Esophagus muscularis mucosa (tissue), 4 donors: ENCODE measurements around the gene MVB12B. TPM values are rescaled to one million over a fixed set of nuclear protein-coding genes. Genes with fewer than 3 reads are reported as not detected.

Experiments
- DNase-seq: peaks from one replicate; pipeline ENCODE4 v3.0.0-alpha.2; 2017; ENCODE audit errors: extremely low spot score
- H3K27ac ChIP-seq, 4 donors: fragments of 200-600 bp; sonication (generic); replicated peaks in 1 of 4; 1 replicate in 3 of 4; 2 replicates in 1 of 4; pipeline ENCODE4 v1.5.1; 2016 to 2019; ENCODE audit warnings: mild to moderate bottlenecking in 1 of 4
- H3K27me3 ChIP-seq, 4 donors: fragments of 200-600 bp; sonication (generic); one replicate each; pipeline versions ENCODE4 v1.5.1 to v1.6.0; 2016 to 2019
- H3K36me3 ChIP-seq, 4 donors: fragments of 200-600 bp; sonication (generic); one replicate each; pipeline ENCODE4 v1.5.1; 2016 to 2019
- H3K4me1 ChIP-seq, 4 donors: fragments of 200-600 bp; sonication (generic); one replicate each; pipeline ENCODE4 v1.5.1; 2016 to 2019
- H3K4me3 ChIP-seq, 4 donors: fragments of 200-600 bp; sonication (generic); 1 replicate in 2 of 4; 2 replicates in 2 of 4; pipeline ENCODE4 v1.5.1; 2016 to 2019; ENCODE audit warnings: mild to moderate bottlenecking in 4 of 4, moderate library complexity in 1 of 4
- H3K9me3 ChIP-seq, 4 donors: fragments of 200-600 bp; sonication (generic); 1 replicate in 3 of 4; 2 replicates in 1 of 4; pipeline ENCODE4 v1.5.1; 2016 to 2019
- CTCF ChIP-seq, 3 experiments: fragments of 200-600 bp in 2 of 3; fragments of 450-650 bp in 1 of 3; sonication (generic) in 2 of 3; IDR thresholded peaks; one replicate each; pipeline ENCODE4 v1.5.1; 2017 to 2019; ENCODE audit warnings: antibody characterized with exemption in 3 of 3, mild to moderate bottlenecking in 2 of 3, moderate library complexity in 1 of 3
- EP300 ChIP-seq: sonication (generic); formaldehyde crosslinking; IDR thresholded peaks from one replicate; pipeline ENCODE4 v1.6.1; 2017; ENCODE audit warnings: antibody characterized with exemption
- POLR2A ChIP-seq: fragments of 450-650 bp; IDR thresholded peaks from one replicate; pipeline ENCODE4 v1.6.1; 2017; ENCODE audit warnings: antibody characterized with exemption, moderate library complexity, mild to moderate bottlenecking, low read depth
- POLR2AphosphoS5 ChIP-seq, 2 donors: sonication (generic); formaldehyde crosslinking; IDR thresholded peaks; one replicate each; pipeline ENCODE4 v1.6.1; 2017; ENCODE audit warnings: antibody characterized with exemption in 2 of 2
- WGBS: methylation state at CpG from one replicate; pipeline ENCODE4 v1.1.5; 2018; 5-methylcytosine and 5-hydroxymethylcytosine counted together
- intact Hi-C: fragments of 100-400 bp; cut with DNase I; formaldehyde crosslinking; loops from one replicate; pipeline ENCODE4 v1.15.1; 2023
- total RNA-seq, 4 donors: library from RNA; depleted of rRNA; stranded (reverse); fragments of >200 nt; gene quantifications; one replicate each; pipeline versions ENCODE4 v1.1.0 to v1.2.1, GENCODE V29; 2016

Gene MVB12B
- total RNA-seq, 4 donors from 2014 or later: 14.1 to 25.0 (median 18.4) TPM

- H3K27ac ChIP-seq: no peak overlapping the region
- WGBS: 93% methylated on average over 4 of the region's 4 CpGs
- no peaks in the 10 kb centered on the region for H3K9me3 ChIP-seq
- intact Hi-C loops: no loop called here
- no peaks in the 10 kb centered on the region for H3K27me3 ChIP-seq
- TF ChIP-seq POLR2AphosphoS5 (IDR thresholded peaks at IDR 0.05) (no peak), CTCF (IDR thresholded peaks at IDR 0.05) (no peak), EP300 (no peak)
- H3K36me3 ChIP-seq: peaks cover 0 to 28% (median 12%) of the 10 kb centered on the region in 4 donors
- no peak for DNase-seq
- no peak overlapping the region for H3K4me3 ChIP-seq
- peaks cover 0 to 7% (median 0%) of the 10 kb centered on the region in 4 donors for H3K4me1 ChIP-seq
Observed at GRCh38 chr9:126454215-126454614, 127.6 kb downstream of the MVB12B start.

GRCh38 chr9:126454795-126455194, 128.2 kb downstream of the MVB12B start:
- intact Hi-C loops: no loop called here
- Histone ChIP-seq H3K9me3 (no peaks in the 10 kb centered on the region), H3K4me3 (no peak overlapping the region), H3K27me3 (no peaks in the 10 kb centered on the region), H3K27ac (no peak overlapping the region), H3K36me3 (peaks cover 0 to 32% (median 12%) of the 10 kb centered on the region in 4 donors), H3K4me1 (peaks cover 0 to 7% (median 0%) of the 10 kb centered on the region in 4 donors)
- DNase-seq: no peak
- 99% methylated on average over 9 of the region's 9 CpGs for WGBS
- TF ChIP-seq POLR2A: no peak
- TF ChIP-seq CTCF (IDR thresholded peaks at IDR 0.05): no peak
- TF ChIP-seq POLR2AphosphoS5 (IDR thresholded peaks at IDR 0.05): no peak
- no peak for TF ChIP-seq EP300

- peaks cover 0 to 20% (median 12%) of the 10 kb centered on the region in 4 donors for H3K36me3 ChIP-seq
- DNase-seq: no peak
- WGBS: 76% methylated on average over 16 of the region's 16 CpGs
- TF ChIP-seq POLR2AphosphoS5 (IDR thresholded peaks at IDR 0.05): no peak
- TF ChIP-seq POLR2A: no peak
- no peak for TF ChIP-seq EP300
- TF ChIP-seq CTCF (IDR thresholded peaks at IDR 0.05): no peak
- intact Hi-C loops: no loop called here
- H3K27me3 ChIP-seq: no peaks in the 10 kb centered on the region
- no peak overlapping the region for H3K4me3 ChIP-seq
- H3K9me3 ChIP-seq: no peaks in the 10 kb centered on the region
- H3K27ac ChIP-seq: no peak overlapping the region
- peaks cover 0 to 7% (median 1%) of the 10 kb centered on the region in 4 donors for H3K4me1 ChIP-seq
Observed at GRCh38 chr9:126456441-126457174, 130.0 kb downstream of the MVB12B start.

GRCh38 chr9:126457175-126457547, 130.5 kb downstream of the MVB12B start:
- peaks cover 0 to 17% (median 12%) of the 10 kb centered on the region in 4 donors for H3K36me3 ChIP-seq
- WGBS: 100% methylated on average over 4 of the region's 5 CpGs
- H3K27me3 ChIP-seq: no peaks in the 10 kb centered on the region
- no peak overlapping the region for H3K4me3 ChIP-seq
- DNase-seq: no peak
- no peaks in the 10 kb centered on the region for H3K9me3 ChIP-seq
- TF ChIP-seq POLR2AphosphoS5 (IDR thresholded peaks at IDR 0.05) (no peak), EP300 (no peak), CTCF (IDR thresholded peaks at IDR 0.05) (no peak), POLR2A (no peak)
- intact Hi-C loops: no loop called here
- H3K27ac ChIP-seq: no peak overlapping the region
- peaks cover 0 to 7% (median 1%) of the 10 kb centered on the region in 4 donors for H3K4me1 ChIP-seq
